Measurements from ENCODE around the gene TAP1. TPM values are rescaled to one million over a fixed set of nuclear protein-coding genes. Genes with fewer than 3 reads are reported as not detected.
A peak's percentile ranks its signal among the peaks of the same experiment; 100 is the strongest.
"Not testable (repeated sequence)": the region's sequence is repeated elsewhere in the genome, so short reads cannot be mapped to it uniquely, and the experiment has no call there.

TAP1 gene
- total and polyA plus RNA-seq, 8 donors: 19.0 to 99.2 (median 21.3) TPM

GRCh38 chr6:32885698-32886286, 32.3 kb upstream of the TAP1 start:
- intact Hi-C loops (cut with DNase I): loop anchor here in 1 of 2 donors (5.0 kb wide), 1 partner anchor 97 kb away; no protein-coding TSS in a partner anchor
- Histone ChIP-seq H3K27ac (no peak overlapping the region), H3K4me1 (peaks cover 0 to 19% of the 10 kb centered on the region in 2 donors), H3K4me3 (no peak overlapping the region), H3K27me3 (peaks cover 0 to under 1% of the 10 kb centered on the region in 2 donors), H3K9me3 (no peaks in the 10 kb centered on the region), H3K36me3 (no peaks in the 10 kb centered on the region)
- ATAC-seq: peak; percentile 79
- peak in 2 of 4 donors; percentile 62 to 78 for DNase-seq
- peak; percentile 48 to 55 for TF ChIP-seq CTCF (IDR thresholded peaks at IDR 0.05)

GRCh38 chr6:32883789-32884188, 30.3 kb upstream of the TAP1 start:
- Histone ChIP-seq H3K9me3 (no peaks in the 10 kb centered on the region), H3K36me3 (no peaks in the 10 kb centered on the region), H3K4me1 (peaks cover 0 to 19% of the 10 kb centered on the region in 2 donors), H3K27ac (peak overlapping the region in 1 of 2 donors; percentile 23), H3K4me3 (no peak overlapping the region), H3K27me3 (peaks cover 12 to 18% of the 10 kb centered on the region in 2 donors)
- no peak for TF ChIP-seq CTCF (IDR thresholded peaks at IDR 0.05)
- intact Hi-C loops (cut with DNase I): no loop called here
- DNase-seq (peak in 1 of 4 donors; percentile 56), ATAC-seq (peak; percentile 85)

- H3K36me3 ChIP-seq: no peaks in the 10 kb centered on the region
- TF ChIP-seq CTCF (IDR thresholded peaks at IDR 0.05): no peak
- peaks cover 0 to 19% of the 10 kb centered on the region in 2 donors for H3K4me1 ChIP-seq
- H3K9me3 ChIP-seq: no peaks in the 10 kb centered on the region
- intact Hi-C loops (cut with DNase I): no loop called here
- H3K27ac ChIP-seq: no peak overlapping the region
- DNase-seq (no peak), ATAC-seq (no peak)
- peaks cover 12 to 18% of the 10 kb centered on the region in 2 donors for H3K27me3 ChIP-seq
- no peak overlapping the region for H3K4me3 ChIP-seq
These were observed 29.4 kb upstream of the TAP1 start for GRCh38 chr6:32882879-32883250.

- H3K9me3 ChIP-seq; H3K27ac ChIP-seq; DNase-seq; H3K36me3 ChIP-seq; intact Hi-C loops (cut with DNase I); H3K4me3 ChIP-seq; ATAC-seq: not testable (repeated sequence)
- H3K4me1 ChIP-seq: peaks cover 0 to 15% of the 10 kb centered on the region in 2 donors
- peaks cover 12 to 32% of the 10 kb centered on the region in 2 donors for H3K27me3 ChIP-seq
These were observed 27.5 kb upstream of the TAP1 start for GRCh38 chr6:32880962-32881361.

- H3K4me1 ChIP-seq: peaks cover 0 to 15% of the 10 kb centered on the region in 2 donors
- ATAC-seq (no peak), DNase-seq (peak in 1 of 4 donors; percentile 80)
- H3K27ac ChIP-seq: no peak overlapping the region
- intact Hi-C loops (cut with DNase I): no loop called here
- no peak for TF ChIP-seq CTCF (IDR thresholded peaks at IDR 0.05)
- no peak overlapping the region for H3K4me3 ChIP-seq
- H3K9me3 ChIP-seq: no peaks in the 10 kb centered on the region
- peaks cover 12 to 44% of the 10 kb centered on the region in 2 donors for H3K27me3 ChIP-seq
- no peaks in the 10 kb centered on the region for H3K36me3 ChIP-seq
These were observed 26.2 kb upstream of the TAP1 start for GRCh38 chr6:32879691-32880090.

GRCh38 chr6:32876603-32877002, 23.1 kb upstream of the TAP1 start:
- no peaks in the 10 kb centered on the region for H3K9me3 ChIP-seq
- intact Hi-C loops (cut with DNase I): no loop called here
- no peak overlapping the region for H3K4me3 ChIP-seq
- no peak for TF ChIP-seq CTCF (IDR thresholded peaks at IDR 0.05)
- H3K36me3 ChIP-seq: no peaks in the 10 kb centered on the region
- H3K4me1 ChIP-seq: no peaks in the 10 kb centered on the region
- ATAC-seq: no peak
- no peak overlapping the region for H3K27ac ChIP-seq
- no peak for DNase-seq
- peaks cover 12 to 44% of the 10 kb centered on the region in 2 donors for H3K27me3 ChIP-seq

- H3K4me1 ChIP-seq; DNase-seq; H3K27ac ChIP-seq; intact Hi-C loops (cut with DNase I); H3K4me3 ChIP-seq; H3K9me3 ChIP-seq; H3K36me3 ChIP-seq; ATAC-seq: not testable (repeated sequence)
- H3K27me3 ChIP-seq: peaks cover 0 to 25% of the 10 kb centered on the region in 2 donors
These were observed 20.4 kb upstream of the TAP1 start for GRCh38 chr6:32873947-32874346.

Measured in left lung (tissue), 10 donors.